Left forelimb (tissue), 1 donor: Measurements from ENCODE around the gene ARL6.
"Not testable (repeated sequence)": the region's sequence is repeated elsewhere in the genome, so short reads cannot be mapped to it uniquely, and the experiment has no call there.

Source experiments
- DNase-seq: peaks from one replicate; pipeline ENCODE4 v3.0.0-alpha.2; 2018; ENCODE audit warnings: low spot score

The ARL6 gene

DNA sequence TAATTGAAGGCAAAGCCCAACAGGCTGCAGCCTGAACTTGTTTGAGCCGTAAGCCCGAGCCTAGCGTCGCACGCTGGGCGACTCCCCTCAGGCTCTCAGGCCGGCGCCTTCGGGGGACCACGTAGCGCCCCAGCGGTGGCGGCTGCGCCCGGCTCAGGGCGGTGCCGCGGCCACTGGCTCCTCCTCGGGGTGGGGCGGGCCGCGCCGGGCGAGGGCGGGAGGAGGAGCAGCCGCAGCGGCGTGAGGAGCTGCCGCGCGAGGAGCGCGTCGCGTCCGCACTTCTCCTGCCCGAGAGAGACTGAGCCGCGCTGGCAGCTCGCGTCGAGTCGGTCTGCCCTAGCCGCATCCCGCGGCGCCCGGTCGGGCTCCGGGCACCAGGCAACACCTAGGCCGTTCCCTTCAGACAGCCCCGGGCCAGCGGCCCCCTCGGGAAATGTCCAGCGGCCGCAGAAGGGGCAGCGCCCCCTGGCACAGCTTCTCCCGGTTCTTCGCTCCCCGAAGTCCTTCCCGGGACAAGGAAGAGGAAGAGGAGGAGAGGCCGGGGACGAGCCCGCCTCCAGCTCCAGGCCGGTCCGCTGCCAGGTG, 57.3 kb downstream of the ARL6 start, which contains the start of gene CRYBG3:
CRYBG3 (plus strand) TSS at position 238 of the 585 bp plus-strand sequence; CDS start at position 434, 196 bp downstream.
- peak; percentile 90 for DNase-seq

DNA sequence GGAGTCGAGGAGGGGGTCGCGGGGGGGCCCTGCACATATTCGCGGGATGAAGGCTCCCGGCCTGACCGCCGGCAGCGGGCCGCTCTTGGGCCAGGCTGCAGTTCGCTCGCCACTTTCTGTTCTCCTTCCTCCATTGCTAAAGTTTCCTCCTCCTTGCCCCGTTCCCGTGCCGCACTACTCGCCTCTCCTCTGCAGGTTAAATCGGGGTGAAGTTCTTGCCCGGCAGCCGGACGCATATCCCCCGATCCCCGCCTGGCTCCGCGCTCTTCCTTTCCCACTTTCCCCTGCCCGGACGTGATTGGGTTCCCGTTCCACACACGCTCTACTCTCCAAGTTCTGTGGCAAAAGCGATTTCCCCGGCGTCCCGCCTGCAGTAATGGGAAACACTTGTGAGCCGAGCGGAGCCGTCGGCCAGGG, 57.8 kb downstream of the ARL6 start:
- peak; percentile 78 for DNase-seq

DNA sequence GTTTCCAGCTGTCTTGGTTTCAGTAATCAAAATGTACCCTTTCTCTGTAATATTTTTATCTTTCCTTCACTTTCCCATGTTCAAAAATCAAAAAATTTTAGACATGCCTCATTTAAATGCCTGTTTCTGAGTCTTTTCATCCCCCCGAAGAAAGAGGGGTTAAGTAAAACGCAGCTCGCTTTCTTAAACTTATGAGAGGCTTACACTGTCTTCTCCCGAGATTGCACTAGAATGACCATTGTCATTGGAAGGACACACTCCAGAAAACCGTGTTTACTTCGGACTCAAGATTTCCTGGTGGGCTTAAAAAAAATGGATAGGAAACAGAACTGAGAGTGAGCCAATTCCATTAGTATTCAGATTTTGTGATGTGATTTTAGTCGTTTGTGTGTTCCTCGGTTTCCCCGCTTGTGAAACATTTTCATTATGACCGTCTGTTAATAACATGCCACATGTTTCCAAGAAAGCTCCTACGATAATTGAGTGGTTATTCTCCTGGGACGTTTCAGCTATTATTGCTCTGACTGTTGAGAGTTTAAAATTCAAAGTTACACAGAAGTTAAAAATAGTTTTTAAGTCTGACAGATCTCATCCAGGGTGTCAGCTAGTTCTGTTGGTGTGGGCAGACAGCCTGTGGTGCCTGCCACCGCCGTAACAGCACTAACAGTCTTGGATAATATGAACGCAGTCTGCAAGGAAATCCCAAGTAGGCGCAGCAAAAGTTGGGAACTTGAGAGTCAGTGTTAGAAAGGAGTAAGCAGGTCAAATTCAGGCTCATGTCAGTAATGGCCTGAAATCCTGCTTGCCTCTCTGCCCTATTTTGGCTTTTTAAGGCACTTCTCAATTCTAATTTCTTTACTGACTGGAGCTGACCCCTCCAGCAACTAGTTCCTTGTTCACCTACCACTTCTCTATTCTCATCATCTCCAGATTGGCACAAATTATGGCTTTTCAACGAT, 58.8 kb downstream of the ARL6 start:
- no peak for DNase-seq

DNA sequence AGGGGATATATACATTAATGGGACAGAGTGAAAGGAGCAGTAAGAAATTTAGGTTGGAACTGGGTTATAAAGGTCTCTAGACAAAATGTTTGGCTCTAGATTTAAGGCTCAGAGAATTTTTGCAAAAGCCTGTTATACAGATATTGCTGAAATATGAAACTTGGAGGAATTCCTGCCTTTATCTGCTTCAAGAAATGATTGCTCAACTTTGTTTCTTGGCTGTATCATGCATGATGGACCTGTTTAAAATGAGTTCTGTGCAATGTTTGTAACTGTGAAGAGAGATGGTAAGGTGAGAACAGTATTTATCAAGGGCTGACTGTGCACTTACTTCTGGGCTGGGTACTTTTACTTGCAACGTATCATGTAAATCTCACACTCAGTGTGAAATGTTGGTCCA, 60.5 kb downstream of the ARL6 start:
- no peak for DNase-seq

DNA sequence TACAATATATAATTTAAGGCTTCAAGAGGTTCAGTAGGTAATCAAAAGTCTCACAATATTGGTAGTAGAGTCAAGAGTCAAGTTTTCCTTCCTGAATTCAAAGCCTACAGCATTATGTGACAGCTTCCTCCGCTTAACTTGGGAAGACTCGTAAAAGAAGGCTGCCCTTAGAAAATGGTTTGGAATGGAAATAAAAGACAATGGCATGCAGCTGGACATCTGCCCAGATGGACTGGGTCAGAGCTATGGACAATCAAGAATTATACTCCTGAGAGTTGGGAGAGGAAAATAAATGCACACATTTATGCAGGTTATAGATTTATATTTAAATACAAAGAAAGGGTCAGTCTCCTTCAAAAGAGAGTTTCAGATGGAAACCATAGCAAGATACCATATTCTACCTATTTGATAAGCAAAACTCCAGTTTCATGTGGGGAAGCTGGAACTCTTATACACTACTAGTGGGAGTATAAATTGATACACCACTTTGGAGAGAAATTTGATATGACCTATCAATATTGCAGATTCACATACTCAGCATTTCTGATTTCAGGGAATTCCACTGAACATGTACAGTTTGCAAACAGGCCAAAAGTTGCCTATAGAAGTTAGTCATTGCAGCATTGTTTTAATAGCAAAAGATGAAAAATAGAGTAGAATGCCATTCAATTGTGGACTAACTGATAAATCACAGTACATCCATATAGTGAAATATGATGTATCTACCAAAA, 63.3 kb downstream of the ARL6 start:
- DNase-seq, result no peak

DNA sequence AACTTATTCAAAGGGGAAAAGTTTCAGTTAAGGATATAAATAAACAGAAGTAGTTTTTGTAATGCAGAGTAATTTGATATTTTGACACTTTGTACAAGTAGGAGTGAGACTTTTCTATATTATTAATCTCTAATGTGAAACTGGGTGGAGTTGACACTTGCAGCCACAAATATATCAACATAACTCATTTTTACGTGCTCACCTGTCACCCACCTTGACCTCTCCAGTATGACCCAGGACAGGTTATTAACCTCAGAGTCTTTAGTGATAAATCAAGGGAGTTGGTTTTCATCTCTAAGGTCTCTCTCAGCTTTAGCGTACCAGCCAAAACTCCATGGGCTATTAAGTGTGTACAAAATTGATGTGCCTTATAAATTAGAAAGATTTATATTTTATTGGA, 64.6 kb downstream of the ARL6 start:
- DNase-seq, result no peak

DNA sequence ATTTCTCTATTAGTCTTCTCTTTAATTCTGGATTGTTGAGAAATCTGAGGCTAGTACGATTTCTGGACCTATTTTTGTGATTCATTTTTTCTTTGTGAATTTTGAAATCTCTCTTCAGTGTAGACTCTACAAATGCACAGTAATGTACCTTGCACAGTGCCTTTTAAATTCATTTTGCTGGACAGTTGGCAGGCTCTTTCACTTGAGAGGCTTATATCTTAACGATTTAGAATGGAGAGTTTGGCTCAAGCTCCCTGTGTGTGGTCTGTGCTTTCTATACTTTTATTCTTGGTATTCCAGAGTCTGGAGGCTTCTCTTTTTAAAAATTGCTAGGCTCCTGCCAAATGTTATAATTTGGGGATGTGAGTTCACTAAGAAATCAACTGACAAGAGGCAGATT, 66.1 kb downstream of the ARL6 start:
- DNase-seq, result no peak

DNA sequence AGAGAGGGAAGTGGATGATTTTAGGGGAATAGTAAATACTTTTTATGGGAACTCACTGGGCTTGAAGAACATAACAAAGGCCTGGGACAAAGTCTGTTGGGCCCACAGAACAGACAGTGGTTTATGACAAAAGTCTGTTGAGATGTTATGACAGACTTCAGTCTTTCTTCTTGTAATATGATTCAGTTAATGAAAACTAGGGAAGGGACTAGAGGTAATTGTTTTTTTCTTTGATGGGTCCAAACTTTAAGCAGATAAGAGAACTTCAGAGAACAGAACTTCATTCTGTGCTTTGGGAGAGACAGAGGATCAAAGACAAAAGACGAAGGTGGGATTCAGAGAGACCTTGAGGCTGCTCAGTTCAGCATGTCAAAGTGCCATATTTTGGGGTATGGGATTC, 66.6 kb downstream of the ARL6 start:
- no peak for DNase-seq

DNA sequence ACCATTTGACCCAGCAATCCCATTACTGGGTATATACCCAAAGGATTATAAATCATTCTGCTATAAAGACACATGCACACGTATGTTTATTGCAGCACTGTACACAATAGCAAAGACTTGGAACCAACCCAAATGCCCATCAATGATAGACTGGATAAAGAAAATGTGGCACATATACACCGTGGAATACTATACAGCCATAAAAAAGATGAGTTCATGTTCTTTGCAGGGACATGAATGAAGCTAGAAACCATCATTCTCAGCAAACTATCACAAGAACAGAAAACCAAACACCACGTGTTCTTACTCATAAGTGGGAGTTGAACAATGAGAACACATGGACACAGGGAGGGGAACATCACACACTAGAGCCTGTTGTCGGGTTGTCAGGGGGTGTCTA, 68.6 kb downstream of the ARL6 start:
- DNase-seq, result not testable (repeated sequence)

DNA sequence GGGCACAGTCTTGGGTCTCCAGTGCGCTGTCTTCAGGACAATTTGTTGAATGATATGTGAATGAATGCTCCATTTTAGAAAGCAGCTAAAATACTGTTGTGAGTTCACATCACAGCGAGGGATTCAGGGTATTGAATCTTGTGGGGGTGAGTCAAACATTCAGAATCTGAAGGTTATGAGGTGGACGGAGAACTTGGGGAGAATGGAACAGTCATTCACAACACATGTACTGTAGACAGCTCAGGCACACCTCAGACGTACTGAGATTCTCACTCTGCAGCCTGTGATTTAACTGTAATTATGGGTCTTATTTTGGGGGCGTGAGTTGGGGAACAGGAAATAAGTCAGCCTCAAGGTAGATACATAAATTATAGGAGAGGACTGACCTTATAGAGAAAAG, 71.2 kb downstream of the ARL6 start:
- no peak for DNase-seq

DNA sequence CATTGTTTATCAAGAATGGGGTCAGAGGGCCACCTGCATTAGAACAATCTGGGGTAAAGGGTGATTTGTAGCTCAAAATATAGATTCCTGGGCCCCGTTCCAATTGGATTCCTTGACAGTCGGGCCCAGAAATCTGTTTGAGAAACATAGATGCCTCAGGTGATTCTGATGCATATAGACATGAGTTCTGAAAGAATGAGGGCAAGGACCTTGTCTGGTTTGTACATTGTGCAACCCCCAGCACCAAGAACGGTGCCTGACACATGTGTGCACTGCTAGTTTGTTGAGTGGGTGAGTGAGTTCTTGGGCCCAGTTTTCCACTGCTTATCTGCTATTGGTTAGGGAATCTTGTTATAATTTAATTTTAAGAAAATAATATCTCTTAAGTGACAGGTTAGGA, 73.8 kb downstream of the ARL6 start:
- no peak for DNase-seq

DNA sequence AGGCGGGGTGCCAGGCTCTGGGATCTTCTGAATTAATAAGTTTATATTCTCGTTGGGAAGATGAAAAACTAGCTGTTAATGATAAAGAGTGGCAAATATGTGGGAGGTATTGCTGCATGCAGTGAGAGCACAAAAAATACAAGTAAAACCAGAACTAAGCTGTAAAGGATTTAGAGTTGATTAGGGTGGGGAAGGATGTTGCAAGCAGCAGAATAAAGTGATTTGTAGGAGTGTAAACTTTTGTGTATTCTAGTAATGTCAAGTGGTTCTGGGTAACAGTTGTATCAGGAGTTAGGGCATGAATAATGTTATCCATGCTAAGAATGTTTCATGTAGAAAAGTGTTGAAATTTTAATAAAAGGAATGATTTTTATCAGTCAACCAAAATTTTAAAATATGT, 75.4 kb downstream of the ARL6 start:
- DNase-seq, result no peak

DNA sequence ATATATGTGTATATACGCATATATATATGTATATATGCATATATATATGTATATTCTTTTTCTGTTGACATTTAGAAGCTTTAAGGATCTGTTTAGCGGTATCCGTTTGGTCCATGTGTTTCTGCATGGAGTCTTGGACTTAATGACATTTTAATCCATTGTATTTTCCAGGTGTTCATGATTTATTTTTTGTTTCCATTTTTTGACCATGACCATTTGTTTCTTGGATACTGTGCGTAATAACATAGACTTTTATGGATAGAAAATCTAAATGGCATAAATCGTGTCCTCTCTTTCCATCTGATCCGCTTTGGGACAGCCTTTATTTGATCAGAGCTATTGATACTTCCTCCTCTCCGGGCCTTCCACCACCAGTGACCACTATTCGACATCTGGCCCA, 76.7 kb downstream of the ARL6 start:
- no peak for DNase-seq

DNA sequence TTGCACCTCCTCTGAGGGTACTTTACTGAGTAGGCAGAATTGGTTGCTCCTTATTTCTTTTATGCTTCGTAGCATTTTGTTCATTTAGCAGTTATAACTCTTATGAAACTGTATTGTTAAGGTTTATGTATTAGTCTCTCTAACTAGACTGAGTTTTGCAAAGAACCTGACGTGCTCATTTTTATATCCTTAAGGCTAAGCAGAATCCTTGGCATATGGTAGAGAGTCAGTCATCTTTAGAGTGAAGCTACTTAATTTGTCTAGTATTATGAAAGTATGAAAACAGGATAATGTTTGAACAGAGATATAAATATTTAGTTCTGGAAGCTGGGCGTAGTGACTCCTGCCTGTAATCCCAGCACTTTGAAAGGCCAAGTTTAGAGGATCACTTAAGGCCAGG, 77.4 kb downstream of the ARL6 start:
- no peak for DNase-seq

DNA sequence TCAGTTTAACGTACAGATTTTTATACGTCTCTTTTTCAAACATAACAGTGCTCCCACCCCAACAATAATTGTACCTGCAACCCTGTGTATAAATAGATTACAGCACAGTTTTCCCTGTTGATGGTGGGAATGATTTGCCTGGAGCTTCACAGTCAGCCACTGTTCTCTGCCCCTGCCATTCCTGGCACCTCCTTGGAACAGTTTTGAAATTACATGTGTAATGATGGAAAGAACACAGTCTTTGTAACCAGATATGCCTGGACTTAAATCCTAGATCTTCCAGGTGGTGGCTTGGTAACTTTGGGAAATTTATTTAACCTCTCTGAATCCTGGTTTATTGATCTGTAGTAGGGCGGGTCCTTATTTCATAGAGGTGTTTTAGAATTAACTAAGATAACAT, 84.2 kb downstream of the ARL6 start:
- DNase-seq, result no peak
